IMR-90 (cell line): Measurements from ENCODE around the gene MRPL43. TPM values are rescaled to one million over a fixed set of nuclear protein-coding genes. Genes with fewer than 3 reads are reported as not detected.

Experiments used
- ATAC-seq: fragments of 200-7000 bp; cut with Tn5 transposase; 2 replicates; pipeline ENCODE4 v1.9.1; 2020; ENCODE audit warnings: low read depth, mild to moderate bottlenecking, moderate library complexity
- BruUV-seq: library from RNA; stranded (reverse); fragments of 400-500 nt; replicated peaks from 2 replicates; lab custom pipeline; 2021; lab: Mats Ljungman, UMichigan
- CTCF ChIA-PET: fragments of 300-600 bp; formaldehyde crosslinking; extraction: SDS; loops from one replicate; lab custom pipeline; 2021; ENCODE audit warnings: antibody characterized with exemption; lab: Yijun Ruan, JAX
- POLR2A ChIA-PET: fragments of 300-600 bp; sonication (Branson Sonifier 250); formaldehyde crosslinking; loops from one replicate; lab custom pipeline; 2022; ENCODE audit warnings: antibody characterized with exemption; ENCODE audit not compliant: unreplicated experiment; lab: Charles Lee
- DNase-seq: peaks from one replicate; pipeline ENCODE4 v3.0.0; 2013
- H2AFZ ChIP-seq: replicated peaks from 2 replicates; pipeline ENCODE3; 2013; ENCODE audit warnings: low read length, mild to moderate bottlenecking; ENCODE audit not compliant: poor library complexity
- H2AK5ac ChIP-seq: 2 replicates; pipeline ENCODE4 v1.6.1; 2013; ENCODE audit warnings: low read depth, low read length, inconsistent platforms
- H2AK9ac ChIP-seq: replicated peaks from 2 replicates; pipeline ENCODE3; 2013; ENCODE audit warnings: mild to moderate bottlenecking, low read depth, low read length, moderate library complexity; ENCODE audit not compliant: poor library complexity
- H2BK120ac ChIP-seq: 2 replicates; pipeline ENCODE4 v1.6.1; 2013; ENCODE audit warnings: low read depth, low read length, inconsistent platforms
- H2BK15ac ChIP-seq: 3 replicates; pipeline ENCODE4 v1.6.1; 2013; ENCODE audit warnings: low read depth, low read length, inconsistent platforms
- H2BK20ac ChIP-seq: 2 replicates; pipeline ENCODE4 v1.6.1; 2013; ENCODE audit warnings: low read depth, mild to moderate bottlenecking, inconsistent platforms, low read length, moderate library complexity
- H2BK5ac ChIP-seq: 2 replicates; pipeline ENCODE4 v1.6.1; 2013; ENCODE audit warnings: mild to moderate bottlenecking, low read depth, low read length, inconsistent platforms; ENCODE audit not compliant: poor library complexity, severe bottlenecking
- H3K14ac ChIP-seq: replicated peaks from 2 replicates; pipeline ENCODE4 v1.6.1; 2013; ENCODE audit warnings: low read depth, low read length, inconsistent platforms
- H3K18ac ChIP-seq: 2 replicates; pipeline ENCODE4 v1.6.1; 2013; ENCODE audit warnings: low read depth, low read length, control low read depth
- H3K23ac ChIP-seq: 2 replicates; pipeline ENCODE4 v1.6.1; 2013; ENCODE audit warnings: low read depth, low read length, inconsistent platforms
- H3K27ac ChIP-seq: 2 replicates; pipeline ENCODE4 v1.5.1; 2013; ENCODE audit warnings: mild to moderate bottlenecking, control low read depth, low read length; ENCODE audit not compliant: insufficient read depth
- H3K27me3 ChIP-seq: 2 replicates; pipeline ENCODE4 v1.6.1; 2013; ENCODE audit warnings: low read length; ENCODE audit not compliant: control insufficient read depth, insufficient read depth
- H3K36me3 ChIP-seq: 2 replicates; pipeline ENCODE4 v1.6.1; 2013; ENCODE audit warnings: low read length, mixed read lengths; ENCODE audit not compliant: control insufficient read depth, insufficient read depth
- H3K4ac ChIP-seq: 2 replicates; pipeline ENCODE4 v1.6.1; 2013; ENCODE audit warnings: low read depth, low read length, inconsistent platforms
- H3K4me1 ChIP-seq: 2 replicates; pipeline ENCODE4 v1.6.1; 2013; ENCODE audit warnings: low read length, mixed read lengths; ENCODE audit not compliant: control insufficient read depth, insufficient read depth
- H3K4me2 ChIP-seq: 2 replicates; pipeline ENCODE4 v1.6.1; 2013; ENCODE audit warnings: low read depth, mild to moderate bottlenecking, control low read depth, low read length, moderate library complexity
- H3K4me3 ChIP-seq: 2 replicates; pipeline ENCODE4 v1.5.1; 2013; ENCODE audit warnings: low read depth, mild to moderate bottlenecking, control low read depth, low read length, moderate library complexity; ENCODE audit not compliant: insufficient read depth
- H3K56ac ChIP-seq: 2 replicates; pipeline ENCODE4 v1.6.1; 2013; ENCODE audit warnings: low read length, inconsistent platforms; ENCODE audit not compliant: insufficient read depth; ENCODE audit errors: extremely low read depth
- H3K79me1 ChIP-seq, 2 experiments: 2 replicates each; pipeline ENCODE4 v1.6.1; 2013; ENCODE audit warnings: low read length in 2 of 2, inconsistent platforms in 1 of 2, low read depth in 1 of 2
- H3K9ac ChIP-seq: 2 replicates; pipeline ENCODE4 v1.6.1; 2013; ENCODE audit warnings: low read depth, low read length, control low read depth
- H3K9me1 ChIP-seq: 2 replicates; pipeline ENCODE4 v1.6.1; 2013; ENCODE audit warnings: low read length, inconsistent platforms; ENCODE audit not compliant: insufficient read depth
- H3K9me3 ChIP-seq: 2 replicates; pipeline ENCODE4 v1.6.1; 2013; ENCODE audit warnings: low read length; ENCODE audit not compliant: control insufficient read depth, insufficient read depth
- H4K20me1 ChIP-seq: 2 replicates; pipeline ENCODE4 v1.6.1; 2013; ENCODE audit warnings: low read length, inconsistent platforms; ENCODE audit not compliant: insufficient read depth
- H4K5ac ChIP-seq: 2 replicates; pipeline ENCODE4 v1.6.1; 2013; ENCODE audit warnings: mild to moderate bottlenecking, low read depth, low read length, control low read depth
- H4K8ac ChIP-seq, 2 experiments: 2 replicates each; pipeline ENCODE4 v1.6.1; 2013; ENCODE audit warnings: low read depth in 2 of 2, low read length in 2 of 2, control low read depth in 1 of 2, inconsistent platforms in 1 of 2
- H4K91ac ChIP-seq: 2 replicates; pipeline ENCODE4 v1.6.1; 2013; ENCODE audit warnings: low read depth, low read length, inconsistent platforms; ENCODE audit not compliant: insufficient read depth
- BHLHE40 ChIP-seq: fragments of 150-350 bp; IDR thresholded peaks from 2 replicates; pipeline ENCODE4 v1.6.1; 2016; ENCODE audit warnings: mild to moderate bottlenecking, low read depth, low read length
- CEBPB ChIP-seq: IDR thresholded peaks from 2 replicates; pipeline ENCODE4 v1.6.1; 2012; ENCODE audit warnings: low read depth, low read length, improper control_type of control experiment
- ELK1 ChIP-seq: fragments of 150-350 bp; IDR thresholded peaks from 2 replicates; pipeline ENCODE4 v1.6.1; 2016; ENCODE audit warnings: low read depth, mild to moderate bottlenecking, low read length, moderate library complexity, borderline replicate concordance
- FOS ChIP-seq: fragments of 150-350 bp; IDR thresholded peaks from 2 replicates; pipeline ENCODE4 v1.6.1; 2016; ENCODE audit warnings: low read depth, low read length
- MAFK ChIP-seq: IDR thresholded peaks from 2 replicates; pipeline ENCODE4 v1.6.1; 2012; ENCODE audit warnings: low read depth, low read length, improper control_type of control experiment
- MAZ ChIP-seq: IDR thresholded peaks from 2 replicates; pipeline ENCODE4 v1.6.1; 2012; ENCODE audit warnings: low read depth, mild to moderate bottlenecking, low read length, improper control_type of control experiment, moderate library complexity, borderline replicate concordance
- MXI1 ChIP-seq: IDR thresholded peaks from 2 replicates; pipeline ENCODE4 v1.6.1; 2012; ENCODE audit warnings: low read depth, mild to moderate bottlenecking, low read length, moderate library complexity, borderline replicate concordance
- NFE2L2 ChIP-seq: fragments of 150-350 bp; IDR thresholded peaks from 2 replicates; pipeline ENCODE4 v1.6.1; 2016; ENCODE audit warnings: low read depth, mild to moderate bottlenecking, low read length
- POLR2A ChIP-seq: IDR thresholded peaks from 2 replicates; pipeline ENCODE4 v1.6.1; 2012; ENCODE audit warnings: mild to moderate bottlenecking, low read depth, low read length
- RAD21 ChIP-seq: IDR thresholded peaks from 2 replicates; pipeline ENCODE4 v1.6.1; 2012; ENCODE audit warnings: low read length, improper control_type of control experiment
- RCOR1 ChIP-seq: IDR thresholded peaks from 2 replicates; pipeline ENCODE4 v1.6.1; 2012; ENCODE audit warnings: mild to moderate bottlenecking, low read length, improper control_type of control experiment; ENCODE audit not compliant: insufficient replicate concordance
- RFX5 ChIP-seq: IDR thresholded peaks from 2 replicates; pipeline ENCODE4 v1.8.0; 2012; ENCODE audit warnings: low read depth, mild to moderate bottlenecking, low read length, moderate library complexity
- SMC3 ChIP-seq: fragments of 150-350 bp; IDR thresholded peaks from 2 replicates; pipeline ENCODE4 v1.6.1; 2016; ENCODE audit warnings: low read depth, mild to moderate bottlenecking, antibody characterized with exemption, low read length, moderate library complexity
- USF2 ChIP-seq: fragments of 150-350 bp; IDR thresholded peaks from 2 replicates; pipeline ENCODE4 v1.6.1; 2017; ENCODE audit warnings: mild to moderate bottlenecking, antibody characterized with exemption, low read length, low read depth
- WGBS, 2 experiments: methylation state at CpG; one replicate each; pipeline versions ENCODE4 v1.1.5 to v1.1.7; 2013; ENCODE audit warnings: missing lambda C conversion rate in 2 of 2; ENCODE audit not compliant: insufficient read length in 1 of 2; ENCODE audit errors: extremely low coverage in 2 of 2; 5-methylcytosine and 5-hydroxymethylcytosine counted together
- dilution Hi-C: fragments of 300-500 bp; cut with HindIII; formaldehyde crosslinking; loops from one replicate; pipeline ENCODE4 v1.14.3; 2018; ENCODE audit warnings: low sequenced_read_pairs; ENCODE audit not compliant: unreplicated experiment
- in situ Hi-C: fragments of 300-500 bp; cut with MboI; formaldehyde crosslinking; loops from 3 replicates; pipeline ENCODE4 v1.14.3; 2019; ENCODE audit warnings: low sequenced_read_pairs, inconsistent platforms, mixed read lengths
- intact Hi-C: fragments of 100-400 bp; cut with micrococcal nuclease; formaldehyde crosslinking; loops from 2 replicates; pipeline ENCODE4 v1.10.0; 2022
- polyA plus RNA-seq, 3 experiments: library from polyadenylated mRNA; depleted of rRNA; stranded (reverse); fragments of >200 nt; gene quantifications; 2 replicates each; pipeline ENCODE4 v1.2.3, GENCODE V29; 2012; ENCODE audit warnings: low replicate concordance in 1 of 3
- total RNA-seq: library from RNA; depleted of rRNA; stranded (reverse); fragments of >200 nt; gene quantifications from 2 replicates; pipeline ENCODE4 v1.2.3, GENCODE V29; 2012
- TF ChIP-seq, protein P1 (sequence below): conservative IDR thresholded peaks from 2 replicates; pipeline ENCODE4 v1.5.1; 2012; ENCODE audit warnings: mild to moderate bottlenecking, low read depth, low read length, improper control_type of control experiment

The MRPL43 gene
- total and polyA plus RNA-seq, 2 of the 4 experiments (the other 2 are of a cell fraction): 61.3 to 142 TPM

- peaks cover 4% of the 10 kb centered on the region; the same call in 1 of the 2 replicates for H3K9me1 ChIP-seq
- no peaks in the 10 kb centered on the region for H3K4me1 ChIP-seq
- no peak overlapping the region for H2BK15ac ChIP-seq
- H3K4ac ChIP-seq: no peak overlapping the region
- H2BK20ac ChIP-seq: no peak overlapping the region
- no peak overlapping the region for H2AFZ ChIP-seq
- peak overlapping the region; percentile 42 for H2AK9ac ChIP-seq
- no peak overlapping the region for H3K18ac ChIP-seq
- intact Hi-C loops (no loop called here), dilution Hi-C loops (no loop called here), in situ Hi-C loops (no loop called here)
- ATAC-seq: no peak
- H3K56ac ChIP-seq: no peak overlapping the region
- CTCF ChIA-PET: no interaction called here
- H3K4me3 ChIP-seq: no peak overlapping the region
- DNase-seq: no peak
- no peak overlapping the region; the same call in 1 of the 2 replicates for H4K91ac ChIP-seq
- no peak overlapping the region for H3K4me2 ChIP-seq
- BruUV-seq: no TSS peak
- no peak overlapping the region for H4K5ac ChIP-seq
- whole genome bisulfite sequencing, 2 experiments: 100% methylated on average over 1 of the region's 13 CpGs; no CpG with 5 or more reads in 1 of the 2 experiments
- no peaks in the 10 kb centered on the region for H3K79me1 ChIP-seq
- H2AK5ac ChIP-seq: no peak overlapping the region
- H3K23ac ChIP-seq: no peak overlapping the region
- no peaks in the 10 kb centered on the region for H3K27me3 ChIP-seq
- POLR2A ChIA-PET: no interaction called here
- no peaks in the 10 kb centered on the region for H3K9me3 ChIP-seq
- no peak overlapping the region for H3K27ac ChIP-seq
- no peak overlapping the region for H4K8ac ChIP-seq
- H4K20me1 ChIP-seq: no peaks in the 10 kb centered on the region; the same call in none of the 2 replicates
- H3K36me3 ChIP-seq: peaks cover 28% of the 10 kb centered on the region
- no peak overlapping the region for H3K9ac ChIP-seq
- no peak overlapping the region for H3K14ac ChIP-seq
- H2BK5ac ChIP-seq: no peak overlapping the region
- H2BK120ac ChIP-seq: no peak overlapping the region
- TF ChIP-seq NFE2L2 (no peak), BHLHE40 (no peak), SMC3 (no peak), FOS (no peak), RAD21 (no peak), MXI1 (no peak), RFX5 (no peak), RCOR1 (no peak), CEBPB (no peak), MAFK (no peak), MAZ (no peak), POLR2A (no peak), ELK1 (no peak), USF2 (no peak)
- TF ChIP-seq, protein P1, sequence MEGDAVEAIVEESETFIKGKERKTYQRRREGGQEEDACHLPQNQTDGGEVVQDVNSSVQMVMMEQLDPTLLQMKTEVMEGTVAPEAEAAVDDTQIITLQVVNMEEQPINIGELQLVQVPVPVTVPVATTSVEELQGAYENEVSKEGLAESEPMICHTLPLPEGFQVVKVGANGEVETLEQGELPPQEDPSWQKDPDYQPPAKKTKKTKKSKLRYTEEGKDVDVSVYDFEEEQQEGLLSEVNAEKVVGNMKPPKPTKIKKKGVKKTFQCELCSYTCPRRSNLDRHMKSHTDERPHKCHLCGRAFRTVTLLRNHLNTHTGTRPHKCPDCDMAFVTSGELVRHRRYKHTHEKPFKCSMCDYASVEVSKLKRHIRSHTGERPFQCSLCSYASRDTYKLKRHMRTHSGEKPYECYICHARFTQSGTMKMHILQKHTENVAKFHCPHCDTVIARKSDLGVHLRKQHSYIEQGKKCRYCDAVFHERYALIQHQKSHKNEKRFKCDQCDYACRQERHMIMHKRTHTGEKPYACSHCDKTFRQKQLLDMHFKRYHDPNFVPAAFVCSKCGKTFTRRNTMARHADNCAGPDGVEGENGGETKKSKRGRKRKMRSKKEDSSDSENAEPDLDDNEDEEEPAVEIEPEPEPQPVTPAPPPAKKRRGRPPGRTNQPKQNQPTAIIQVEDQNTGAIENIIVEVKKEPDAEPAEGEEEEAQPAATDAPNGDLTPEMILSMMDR: no peak
Observed at GRCh38 chr10:100978121-100978900, 9.0 kb downstream of the MRPL43 start.
